Astrocyte (in vitro differentiated cells and primary cell): ENCODE measurements around the gene GALNT6.

Source experiments
- EZH2 ChIP-seq: IDR thresholded peaks from 2 replicates; pipeline ENCODE4 v1.6.1; 2012; ENCODE audit warnings: mild to moderate bottlenecking, low read length, inconsistent platforms; ENCODE audit not compliant: insufficient read depth
- TF ChIP-seq, protein P1 (sequence below): IDR thresholded peaks from 2 replicates; pipeline ENCODE4 v1.5.1; 2011; ENCODE audit warnings: low read depth, mild to moderate bottlenecking, inconsistent platforms, low read length, moderate library complexity; ENCODE audit not compliant: insufficient read depth

- no peak for TF ChIP-seq EZH2
- TF ChIP-seq, protein P1, sequence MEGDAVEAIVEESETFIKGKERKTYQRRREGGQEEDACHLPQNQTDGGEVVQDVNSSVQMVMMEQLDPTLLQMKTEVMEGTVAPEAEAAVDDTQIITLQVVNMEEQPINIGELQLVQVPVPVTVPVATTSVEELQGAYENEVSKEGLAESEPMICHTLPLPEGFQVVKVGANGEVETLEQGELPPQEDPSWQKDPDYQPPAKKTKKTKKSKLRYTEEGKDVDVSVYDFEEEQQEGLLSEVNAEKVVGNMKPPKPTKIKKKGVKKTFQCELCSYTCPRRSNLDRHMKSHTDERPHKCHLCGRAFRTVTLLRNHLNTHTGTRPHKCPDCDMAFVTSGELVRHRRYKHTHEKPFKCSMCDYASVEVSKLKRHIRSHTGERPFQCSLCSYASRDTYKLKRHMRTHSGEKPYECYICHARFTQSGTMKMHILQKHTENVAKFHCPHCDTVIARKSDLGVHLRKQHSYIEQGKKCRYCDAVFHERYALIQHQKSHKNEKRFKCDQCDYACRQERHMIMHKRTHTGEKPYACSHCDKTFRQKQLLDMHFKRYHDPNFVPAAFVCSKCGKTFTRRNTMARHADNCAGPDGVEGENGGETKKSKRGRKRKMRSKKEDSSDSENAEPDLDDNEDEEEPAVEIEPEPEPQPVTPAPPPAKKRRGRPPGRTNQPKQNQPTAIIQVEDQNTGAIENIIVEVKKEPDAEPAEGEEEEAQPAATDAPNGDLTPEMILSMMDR, result no peak
These were observed 7.8 kb downstream of the GALNT6 start for GRCh38 chr12:51383269-51383905.
